HAP-1 (cell line): ENCODE data around the gene TPPP3.

Source experiments
- DNase-seq, 2 experiments: peaks; one replicate each; pipeline ENCODE4 v3.0.0-alpha.2; 2016 to 2020; ENCODE audit warnings: low spot score in 2 of 2
- H3K27me3 ChIP-seq: fragments of 250-450 bp; sonication (Bioruptor Pico); 2 replicates; pipeline ENCODE4 v1.5.1; 2020; ENCODE audit warnings: low read depth, mild to moderate bottlenecking, moderate library complexity
- H3K36me3 ChIP-seq: fragments of 250-450 bp; sonication (Bioruptor Pico); replicated peaks from 2 replicates; pipeline ENCODE4 v1.5.1; 2020; ENCODE audit warnings: mild to moderate bottlenecking
- H3K4me1 ChIP-seq: fragments of 250-450 bp; sonication (Bioruptor Pico); 2 replicates; pipeline ENCODE4 v1.5.1; 2020; ENCODE audit warnings: mild to moderate bottlenecking
- H3K4me3 ChIP-seq: fragments of 250-450 bp; sonication (Bioruptor Pico); 2 replicates; pipeline ENCODE4 v1.5.1; 2020; ENCODE audit warnings: mild to moderate bottlenecking, moderate library complexity
- H3K9me3 ChIP-seq: fragments of 250-450 bp; sonication (Bioruptor Pico); 2 replicates; pipeline ENCODE4 v1.5.1; 2020; ENCODE audit warnings: mild to moderate bottlenecking, moderate library complexity
- in situ Hi-C: fragments of 300-500 bp; cut with MboI; formaldehyde crosslinking; loops from 3 replicates; pipeline ENCODE4 v1.14.3; 2020; ENCODE audit warnings: low sequenced_read_pairs, inconsistent platforms, mixed read lengths

Gene TPPP3

DNA sequence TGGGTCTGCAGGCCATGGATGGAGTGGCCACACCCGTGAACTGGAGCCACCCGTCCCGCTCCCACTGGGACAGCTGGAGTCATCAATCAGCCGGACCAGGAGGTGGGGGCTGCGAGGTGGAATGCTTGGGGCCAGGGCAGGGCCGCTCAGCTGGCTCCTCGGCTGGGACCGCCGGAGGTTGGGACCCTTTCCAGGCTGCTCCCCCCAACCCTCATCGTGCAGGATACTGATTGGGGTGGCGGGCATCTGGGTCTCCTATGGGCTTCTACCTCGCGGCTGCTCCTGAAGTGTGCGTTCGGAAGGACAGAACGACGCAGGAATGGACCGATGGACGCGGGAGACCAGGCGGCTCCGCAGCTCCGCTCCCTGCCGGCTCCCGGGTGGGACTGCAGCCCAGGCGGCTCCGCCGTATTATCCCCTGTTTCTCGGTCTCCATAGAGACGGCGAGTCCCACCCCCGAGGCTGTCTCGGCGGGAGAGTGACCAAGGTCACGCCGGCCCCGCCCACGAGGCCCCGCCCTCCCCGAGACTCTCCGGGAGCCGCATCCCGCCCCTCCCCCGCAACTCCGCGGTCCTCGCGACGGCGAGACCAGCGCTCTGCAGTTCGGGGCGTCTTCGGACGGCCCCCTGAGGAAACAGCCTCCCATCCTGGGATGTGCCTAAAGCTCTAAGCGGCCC is at the start of gene TPPP3:
Gene TPPP3, minus strand, starts transcription at position 388 of the 677 bp plus-strand sequence. CDS start 2,387 bp downstream, outside the sequence.
- Histone ChIP-seq H3K4me1 (peaks cover 25% of the 10 kb centered on the region), H3K27me3 (no peaks in the 10 kb centered on the region), H3K36me3 (no peaks in the 10 kb centered on the region), H3K9me3 (no peaks in the 10 kb centered on the region), H3K4me3 (peak within 1 kb of the TSS; percentile 38)
- in situ Hi-C loops, result no loop called here
- peak; percentile 91 to 98 for DNase-seq

DNA sequence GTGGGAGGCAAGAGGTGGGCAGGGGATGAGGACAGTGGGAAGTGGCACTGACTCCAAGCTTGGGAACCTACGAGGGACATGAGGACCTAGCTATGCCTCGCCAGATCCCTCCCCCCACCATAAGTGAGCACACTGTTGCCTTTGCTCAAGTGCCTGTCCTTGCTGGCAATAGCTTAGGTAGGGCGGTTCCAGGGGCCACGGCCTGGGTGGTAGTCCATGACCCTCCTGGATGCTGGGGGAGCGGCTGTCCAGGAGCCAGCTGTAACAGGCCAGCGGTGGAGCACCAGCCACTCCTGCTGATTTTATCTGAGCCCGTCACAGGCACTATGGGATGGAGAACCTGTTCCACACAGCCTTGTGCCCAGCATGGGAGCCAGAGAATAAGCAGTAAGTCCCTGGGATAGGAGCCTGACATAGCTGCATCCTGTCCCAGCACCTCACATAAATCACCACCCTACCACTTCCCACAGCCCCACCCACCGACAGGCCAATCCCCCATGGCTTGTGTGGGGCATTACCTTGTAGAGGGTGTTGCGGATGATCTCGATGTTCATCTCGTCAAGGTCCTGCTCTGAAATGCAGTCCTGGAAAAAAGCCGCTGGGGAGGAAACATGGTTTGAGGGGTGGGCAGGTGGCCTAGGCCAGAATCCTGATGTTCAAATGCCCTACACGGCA is 49.4 kb upstream of the TPPP3 start:
- peaks cover 9% of the 10 kb centered on the region; the same call in 1 of the 2 replicates for H3K36me3 ChIP-seq
- in situ Hi-C loops, result no loop called here
- no peaks in the 10 kb centered on the region for H3K27me3 ChIP-seq
- H3K4me3 ChIP-seq, result no peak overlapping the region
- H3K4me1 ChIP-seq, result no peaks in the 10 kb centered on the region
- DNase-seq, result no peak
- no peaks in the 10 kb centered on the region for H3K9me3 ChIP-seq

DNA sequence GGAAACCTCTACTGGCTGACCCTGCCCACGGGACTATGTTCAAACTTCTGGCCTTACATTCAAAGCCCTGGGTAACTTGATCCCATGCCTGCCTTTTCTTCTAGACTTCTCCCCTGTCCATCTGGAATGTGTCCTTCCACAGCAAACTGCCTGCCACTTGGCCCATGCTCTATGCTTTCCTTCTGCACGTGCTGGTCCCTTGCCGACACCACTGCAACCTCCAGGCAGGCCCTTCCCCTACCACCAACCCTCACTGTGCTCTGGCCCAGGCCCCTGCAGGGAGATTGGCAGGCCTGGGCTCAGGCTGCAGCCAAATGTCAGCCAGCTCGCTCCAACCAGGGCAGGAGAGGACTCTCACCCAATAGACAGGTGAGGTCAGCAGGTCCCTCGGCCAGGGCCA is 48.6 kb upstream of the TPPP3 start:
- peaks cover 12% of the 10 kb centered on the region; the same call in 1 of the 2 replicates for H3K36me3 ChIP-seq
- no peak overlapping the region for H3K4me3 ChIP-seq
- H3K4me1 ChIP-seq, result no peaks in the 10 kb centered on the region
- no peak for DNase-seq
- no peaks in the 10 kb centered on the region for H3K9me3 ChIP-seq
- in situ Hi-C loops, result no loop called here
- H3K27me3 ChIP-seq, result no peaks in the 10 kb centered on the region

DNA sequence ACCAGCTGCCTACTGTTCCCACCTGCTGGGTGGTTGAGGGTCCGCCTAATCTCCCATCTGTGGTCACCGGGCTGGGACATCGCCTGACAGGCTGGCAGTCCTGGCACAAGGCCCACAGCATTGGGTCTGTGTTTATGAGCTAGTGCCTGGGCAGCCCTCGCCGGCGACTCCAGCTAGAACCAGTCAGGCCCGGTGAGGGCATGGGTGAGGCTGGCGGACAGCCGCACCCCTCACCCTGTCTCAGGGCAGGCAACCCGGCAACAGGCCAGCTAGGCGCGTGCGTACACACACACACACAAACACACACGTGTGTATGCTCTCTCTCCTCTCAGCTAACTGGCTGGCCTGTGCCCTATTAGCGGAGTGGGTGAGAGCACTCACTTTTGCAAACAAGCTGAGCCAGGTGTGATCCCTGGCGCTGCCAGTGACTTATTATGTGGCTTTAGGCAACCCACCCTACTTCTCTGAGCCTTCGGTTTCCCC is 48.0 kb upstream of the TPPP3 start:
- Histone ChIP-seq H3K9me3 (no peaks in the 10 kb centered on the region), H3K36me3 (peaks cover 15% of the 10 kb centered on the region; the same call in 1 of the 2 replicates), H3K27me3 (no peaks in the 10 kb centered on the region), H3K4me3 (no peak overlapping the region), H3K4me1 (no peaks in the 10 kb centered on the region)
- in situ Hi-C loops, result no loop called here
- no peak for DNase-seq

DNA sequence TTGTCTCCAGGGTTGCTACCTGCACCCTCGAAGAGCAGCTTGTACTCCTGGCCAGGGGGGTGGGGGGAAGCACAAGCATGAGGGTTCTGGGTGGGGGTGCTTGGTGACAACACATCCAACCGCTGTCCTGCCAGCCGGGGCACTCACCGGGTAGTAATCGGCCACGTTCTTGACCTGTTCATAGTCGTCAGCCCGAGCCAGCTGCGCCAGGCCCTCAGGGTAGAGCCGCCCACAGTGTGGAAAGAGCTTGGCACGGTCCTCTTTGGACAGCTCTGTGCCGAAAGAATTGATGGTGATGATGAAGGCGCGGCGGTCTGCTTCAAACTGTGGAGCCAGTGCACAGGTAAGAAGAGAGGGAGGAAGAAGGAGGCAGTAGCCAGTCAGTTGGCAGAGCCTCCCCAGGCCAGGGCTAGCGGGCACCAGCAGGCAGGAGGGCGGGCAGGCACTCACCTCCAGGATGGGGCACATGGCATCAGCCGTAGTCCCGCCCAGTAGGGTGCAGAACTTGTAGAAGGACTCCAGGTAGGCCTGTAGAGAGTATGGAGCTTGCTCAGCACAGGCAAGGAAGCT is 45.6 kb upstream of the TPPP3 start:
- Histone ChIP-seq H3K27me3 (no peaks in the 10 kb centered on the region), H3K4me3 (no peak overlapping the region), H3K9me3 (no peaks in the 10 kb centered on the region), H3K4me1 (no peaks in the 10 kb centered on the region), H3K36me3 (peaks cover 15% of the 10 kb centered on the region; the same call in 1 of the 2 replicates)
- no peak for DNase-seq
- in situ Hi-C loops, result no loop called here

DNA sequence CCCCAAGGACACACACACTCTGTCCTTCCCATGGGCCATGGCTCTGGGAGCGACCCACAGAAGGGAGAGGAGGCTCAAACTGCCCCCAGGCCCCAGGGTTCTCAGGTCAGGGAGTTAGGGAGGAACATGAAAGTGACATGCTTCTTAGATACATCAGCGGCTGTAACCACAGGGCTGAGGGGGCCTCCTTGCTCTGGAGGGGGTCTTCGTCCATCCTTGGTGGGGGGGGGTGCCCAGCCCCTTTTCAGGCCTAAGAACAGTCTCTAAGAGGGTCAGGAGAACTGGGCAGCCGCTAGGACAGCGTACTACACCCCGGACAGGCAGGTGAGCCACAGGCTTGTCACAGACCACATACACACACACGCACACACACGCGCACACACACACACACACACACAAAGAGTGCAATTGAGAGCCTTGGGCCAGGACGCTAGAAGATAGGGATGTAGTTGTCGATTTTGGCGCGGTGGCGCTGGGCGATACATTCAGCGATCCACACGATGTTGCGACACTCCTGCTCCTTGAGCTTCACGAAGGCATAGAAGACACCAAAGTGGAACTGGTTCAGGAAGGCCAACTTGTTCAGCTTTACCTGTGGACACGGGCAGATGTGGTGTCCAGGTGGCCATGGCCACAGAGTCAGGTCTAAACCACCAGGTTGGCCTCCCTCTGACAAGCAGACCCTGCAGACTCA is 44.9 kb upstream of the TPPP3 start:
- H3K36me3 ChIP-seq, result peaks cover 15% of the 10 kb centered on the region; the same call in 1 of the 2 replicates
- DNase-seq, result no peak
- in situ Hi-C loops, result no loop called here
- no peaks in the 10 kb centered on the region for H3K9me3 ChIP-seq
- no peaks in the 10 kb centered on the region for H3K4me1 ChIP-seq
- no peak overlapping the region for H3K4me3 ChIP-seq
- H3K27me3 ChIP-seq, result no peaks in the 10 kb centered on the region

DNA sequence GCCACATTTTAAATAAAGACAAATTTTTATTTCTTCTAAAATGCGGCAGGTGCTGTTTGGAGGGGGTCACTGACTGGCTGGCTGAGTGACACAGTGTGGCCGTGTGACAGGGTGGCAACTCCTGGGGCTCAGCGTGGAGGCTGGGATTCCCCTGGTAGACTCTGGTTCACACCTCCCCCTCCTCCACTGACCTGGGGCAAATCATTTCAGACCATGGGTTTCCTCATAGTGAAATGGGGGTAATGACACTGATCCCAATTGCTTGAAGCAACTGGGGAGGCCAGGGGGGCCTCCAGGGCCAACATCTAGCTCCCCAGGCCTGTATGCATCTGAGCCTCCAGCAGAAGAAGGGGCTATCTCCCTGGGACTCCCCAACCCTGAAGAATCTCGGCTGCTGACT is 44.2 kb upstream of the TPPP3 start:
- no peaks in the 10 kb centered on the region for H3K9me3 ChIP-seq
- no peaks in the 10 kb centered on the region for H3K27me3 ChIP-seq
- H3K4me1 ChIP-seq, result no peaks in the 10 kb centered on the region
- in situ Hi-C loops, result no loop called here
- peaks cover 15% of the 10 kb centered on the region; the same call in 1 of the 2 replicates for H3K36me3 ChIP-seq
- H3K4me3 ChIP-seq, result no peak overlapping the region
- DNase-seq, result no peak

DNA sequence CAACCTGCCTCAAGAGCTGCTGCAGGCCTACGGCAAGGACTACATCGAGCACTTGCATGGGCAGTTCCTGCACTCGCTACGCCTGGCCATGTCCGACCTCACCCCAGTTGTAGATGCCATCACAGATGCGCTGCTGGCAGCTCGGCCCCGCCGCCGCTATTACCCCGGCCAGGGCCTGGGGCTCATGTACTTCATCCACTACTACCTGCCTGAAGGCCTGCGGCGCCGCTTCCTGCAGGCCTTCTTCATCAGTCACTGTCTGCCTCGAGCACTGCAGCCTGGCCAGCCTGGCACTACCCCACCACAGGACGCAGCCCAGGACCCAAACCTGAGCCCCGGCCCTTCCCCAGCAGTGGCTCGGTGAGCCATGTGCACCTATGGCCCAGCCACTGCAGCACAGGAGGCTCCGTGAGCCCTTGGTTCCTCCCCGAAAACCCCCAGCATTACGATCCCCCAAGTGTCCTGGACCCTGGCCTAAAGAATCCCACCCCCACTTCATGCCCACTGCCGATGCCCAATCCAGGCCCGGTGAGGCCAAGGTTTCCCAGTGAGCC is 43.4 kb upstream of the TPPP3 start:
- peaks cover 6% of the 10 kb centered on the region for H3K4me1 ChIP-seq
- peaks cover 15% of the 10 kb centered on the region; the same call in 1 of the 2 replicates for H3K36me3 ChIP-seq
- no peak for DNase-seq
- no peak overlapping the region for H3K4me3 ChIP-seq
- in situ Hi-C loops, result no loop called here
- no peaks in the 10 kb centered on the region for H3K27me3 ChIP-seq
- H3K9me3 ChIP-seq, result no peaks in the 10 kb centered on the region

DNA sequence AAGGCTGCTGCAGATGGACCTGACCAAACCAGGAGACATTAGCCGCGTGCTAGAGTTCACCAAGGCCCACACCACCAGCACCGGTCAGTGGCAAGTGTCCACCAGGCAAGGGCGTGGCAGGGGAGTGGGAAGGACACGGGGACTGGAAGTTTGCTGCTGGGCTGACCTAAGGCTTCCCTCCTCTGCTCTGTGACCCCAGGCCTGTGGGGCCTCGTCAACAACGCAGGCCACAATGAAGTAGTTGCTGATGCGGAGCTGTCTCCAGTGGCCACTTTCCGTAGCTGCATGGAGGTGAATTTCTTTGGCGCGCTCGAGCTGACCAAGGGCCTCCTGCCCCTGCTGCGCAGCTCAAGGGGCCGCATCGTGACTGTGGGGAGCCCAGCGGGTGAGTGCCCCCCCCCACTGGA is 42.5 kb upstream of the TPPP3 start:
- H3K4me1 ChIP-seq, result peaks cover 9% of the 10 kb centered on the region
- H3K9me3 ChIP-seq, result no peaks in the 10 kb centered on the region
- no peak for DNase-seq
- H3K36me3 ChIP-seq, result peaks cover 15% of the 10 kb centered on the region; the same call in 1 of the 2 replicates
- in situ Hi-C loops, result no loop called here
- H3K27me3 ChIP-seq, result no peaks in the 10 kb centered on the region
- H3K4me3 ChIP-seq, result no peak overlapping the region

DNA sequence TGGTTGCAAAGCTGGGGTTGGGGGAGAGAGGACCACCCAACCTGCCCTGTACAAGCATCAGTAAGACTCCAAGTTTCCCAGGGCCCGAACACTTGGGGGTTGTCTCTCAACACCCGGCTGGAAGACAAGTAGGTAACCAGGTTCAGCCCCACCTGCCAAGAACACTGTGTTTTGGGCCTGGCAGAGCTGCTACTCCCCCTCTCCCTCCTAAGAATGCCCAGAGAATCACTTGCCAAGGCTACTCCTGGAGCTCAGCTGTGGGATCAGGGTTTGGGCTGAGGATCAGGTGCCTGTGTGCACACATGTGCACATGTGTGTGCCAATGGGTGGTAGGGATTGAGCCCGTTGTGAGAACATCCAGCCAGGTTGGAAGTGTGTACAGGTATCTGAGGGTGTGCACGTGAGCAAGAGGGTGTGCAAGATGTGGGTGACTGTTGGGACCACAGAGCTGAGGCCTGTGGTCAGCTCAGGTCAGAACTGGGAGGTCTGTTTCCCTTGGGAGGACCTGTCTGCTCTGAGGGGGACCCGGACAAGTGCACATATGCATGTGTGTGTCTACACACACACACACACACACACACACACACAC is 39.9 kb upstream of the TPPP3 start:
- no peaks in the 10 kb centered on the region for H3K9me3 ChIP-seq
- no peak overlapping the region for H3K4me3 ChIP-seq
- in situ Hi-C loops, result no loop called here
- no peak for DNase-seq
- peaks cover 20% of the 10 kb centered on the region for H3K4me1 ChIP-seq
- no peaks in the 10 kb centered on the region for H3K27me3 ChIP-seq
- peaks cover 8% of the 10 kb centered on the region; the same call in 1 of the 2 replicates for H3K36me3 ChIP-seq

DNA sequence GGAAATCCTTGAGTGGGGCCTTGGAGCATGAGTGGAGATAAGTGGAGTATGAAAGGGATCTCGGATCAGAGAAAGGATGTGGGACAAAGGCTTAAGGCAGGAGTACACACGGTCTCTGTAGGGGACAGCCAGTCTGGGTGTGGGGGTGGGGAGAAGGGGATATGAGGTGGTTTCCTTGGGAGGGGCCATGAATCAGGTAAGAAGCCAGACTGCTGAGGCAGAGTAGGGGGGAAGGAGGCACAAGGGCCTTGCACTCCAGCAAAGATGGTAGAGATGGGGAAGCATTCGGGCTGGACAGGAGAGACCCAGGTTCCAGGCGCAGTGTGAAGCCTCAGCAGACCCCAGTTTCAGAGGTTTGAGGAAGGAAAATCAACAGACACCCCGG is 39.2 kb upstream of the TPPP3 start:
- Histone ChIP-seq H3K27me3 (no peaks in the 10 kb centered on the region), H3K4me3 (no peak overlapping the region), H3K9me3 (no peaks in the 10 kb centered on the region), H3K4me1 (peaks cover 20% of the 10 kb centered on the region), H3K36me3 (peaks cover 4% of the 10 kb centered on the region; the same call in 1 of the 2 replicates)
- in situ Hi-C loops, result no loop called here
- DNase-seq, result no peak

DNA sequence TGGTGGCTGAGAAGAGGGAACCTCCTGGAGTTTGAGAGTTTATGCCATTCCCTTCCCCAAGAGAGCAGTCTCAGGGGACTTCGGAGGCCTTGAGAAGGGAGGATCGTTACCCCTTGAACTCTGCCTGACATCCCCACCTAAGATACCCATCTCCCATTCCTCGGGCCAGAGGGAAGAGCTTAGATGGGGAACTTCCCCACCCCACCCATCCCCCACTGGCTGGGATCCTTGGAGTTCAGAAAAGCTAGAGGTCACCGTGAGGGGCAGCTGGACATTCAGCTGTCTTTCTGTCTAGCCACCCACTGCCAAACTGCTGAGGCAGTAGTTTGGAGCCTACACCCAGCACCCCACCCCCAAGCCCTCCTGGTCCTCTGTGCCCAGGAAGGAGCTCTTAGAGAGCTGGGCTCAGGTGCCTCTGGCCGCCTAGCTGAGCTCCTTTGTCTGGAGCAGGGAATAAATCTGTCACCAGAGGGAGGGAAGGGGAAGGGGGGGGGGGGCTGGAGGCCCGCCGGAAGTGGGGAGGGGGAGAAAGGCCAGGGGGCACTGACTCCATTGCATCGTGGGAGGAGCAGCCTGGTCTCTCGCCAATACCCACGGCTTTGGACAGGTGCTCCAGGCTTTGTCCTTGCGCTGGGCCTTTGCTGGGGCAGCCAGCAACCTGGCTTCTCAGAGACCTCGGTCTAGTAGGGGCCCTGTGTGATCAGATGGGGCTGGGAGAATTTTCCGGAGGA is 38.6 kb upstream of the TPPP3 start:
- Histone ChIP-seq H3K9me3 (no peaks in the 10 kb centered on the region), H3K4me3 (peak overlapping the region; percentile 41), H3K27me3 (no peaks in the 10 kb centered on the region), H3K36me3 (peaks cover 2% of the 10 kb centered on the region; the same call in 1 of the 2 replicates), H3K4me1 (peaks cover 20% of the 10 kb centered on the region)
- peak in 1 of 2 experiments; percentile 47 for DNase-seq
- in situ Hi-C loops, result no loop called here
